WTC11 (cell line): ENCODE measurements around the gene SLC38A6. TPM values are rescaled to one million over a fixed set of nuclear protein-coding genes. Genes with fewer than 3 reads are reported as not detected.

ENCODE experiments used
- ATAC-seq: fragments of 200-7000 bp; cut with Tn5 transposase; 2 replicates; pipeline ENCODE4 v1.10.0; 2021; ENCODE audit warnings: mild to moderate bottlenecking, moderate library complexity
- CTCF ChIA-PET: fragments of 300-600 bp; sonication (Branson Sonifier 250); formaldehyde crosslinking; loops from one replicate; lab custom pipeline; 2021; ENCODE audit warnings: antibody characterized with exemption; lab: Charles Lee
- POLR2A ChIA-PET: fragments of 350-600 bp; sonication (Branson Sonifier 250); formaldehyde crosslinking; loops from one replicate; lab custom pipeline; 2021; ENCODE audit warnings: antibody characterized with exemption; lab: Charles Lee
- DNase-seq: peaks from one replicate; pipeline ENCODE4 v3.0.0; 2021; ENCODE audit warnings: low spot score
- H3K27ac Mint-ChIP-seq: 2 replicates; pipeline ENCODE4 v1.8.0; 2021; ENCODE audit warnings: mixed read lengths
- H3K27me3 Mint-ChIP-seq: 2 replicates; pipeline ENCODE4 v1.8.0; 2021; ENCODE audit warnings: low read depth, mild to moderate bottlenecking, moderate library complexity, mixed read lengths
- H3K36me3 Mint-ChIP-seq: 2 replicates; pipeline ENCODE4 v1.8.0; 2021; ENCODE audit warnings: mixed read lengths
- H3K4me1 Mint-ChIP-seq: 2 replicates; pipeline ENCODE4 v1.8.0; 2022; ENCODE audit warnings: mixed read lengths
- H3K4me3 Mint-ChIP-seq: 2 replicates; pipeline ENCODE4 v1.8.0; 2021; ENCODE audit warnings: mild to moderate bottlenecking, moderate library complexity, mixed read lengths
- H3K9me3 Mint-ChIP-seq: 2 replicates; pipeline ENCODE4 v1.8.0; 2021; ENCODE audit warnings: mixed read lengths
- AR ChIP-seq: fragments of 250-450 bp; sonication (Bioruptor Pico); IDR thresholded peaks from 2 replicates; pipeline ENCODE4 v1.9.0; 2021; ENCODE audit warnings: mild to moderate bottlenecking
- CDX4 ChIP-seq: fragments of 250-450 bp; sonication (Bioruptor Pico); IDR thresholded peaks from 2 replicates; pipeline ENCODE4 v1.9.0; 2021; ENCODE audit warnings: moderate library complexity, mild to moderate bottlenecking, inconsistent platforms, borderline replicate concordance
- FOXP4 ChIP-seq: sonication (generic); formaldehyde crosslinking; IDR thresholded peaks from 2 replicates; pipeline ENCODE4 v1.8.0; 2022; ENCODE audit warnings: mild to moderate bottlenecking, missing genetic modification reagents
- GRHL2 ChIP-seq: fragments of 250-450 bp; sonication (Bioruptor Pico); IDR thresholded peaks from 2 replicates; pipeline ENCODE4 v1.8.0; 2022; ENCODE audit warnings: mild to moderate bottlenecking, moderate library complexity; ENCODE audit not compliant: insufficient replicate concordance, severe bottlenecking
- GTF2I ChIP-seq: fragments of 250-450 bp; sonication (Bioruptor Pico); conservative IDR thresholded peaks from 2 replicates; pipeline ENCODE4 v1.4.0; 2021; ENCODE audit warnings: mild to moderate bottlenecking
- HMGXB4 ChIP-seq: sonication (generic); formaldehyde crosslinking; IDR thresholded peaks from 2 replicates; pipeline ENCODE4 v1.8.1; 2023; ENCODE audit warnings: mild to moderate bottlenecking, moderate library complexity, missing genetic modification reagents
- IRF2 ChIP-seq: sonication (generic); formaldehyde crosslinking; IDR thresholded peaks from 2 replicates; pipeline ENCODE4 v1.8.0; 2022; ENCODE audit warnings: low read depth, missing genetic modification reagents, borderline replicate concordance
- PREB ChIP-seq: sonication (generic); formaldehyde crosslinking; IDR thresholded peaks from 2 replicates; pipeline ENCODE4 v1.8.1; 2022; ENCODE audit warnings: mild to moderate bottlenecking, missing genetic modification reagents, moderate library complexity, borderline replicate concordance
- RELA ChIP-seq: sonication (generic); formaldehyde crosslinking; IDR thresholded peaks from 2 replicates; pipeline ENCODE4 v1.8.1; 2022; ENCODE audit warnings: missing genetic modification reagents, mild to moderate bottlenecking, borderline replicate concordance
- RORB ChIP-seq: fragments of 250-450 bp; sonication (Bioruptor Pico); IDR thresholded peaks from 2 replicates; pipeline ENCODE4 v1.9.0; 2021; ENCODE audit warnings: mild to moderate bottlenecking
- SMAD4 ChIP-seq: sonication (generic); formaldehyde crosslinking; IDR thresholded peaks from 2 replicates; pipeline ENCODE4 v1.8.0; 2022; ENCODE audit warnings: mild to moderate bottlenecking, missing genetic modification reagents
- TP53 ChIP-seq: sonication (generic); formaldehyde crosslinking; IDR thresholded peaks from 2 replicates; pipeline ENCODE4 v1.8.1; 2023; ENCODE audit warnings: mild to moderate bottlenecking, missing genetic modification reagents
- USF1 ChIP-seq: sonication (generic); formaldehyde crosslinking; IDR thresholded peaks from 2 replicates; pipeline ENCODE4 v1.8.0; 2022; ENCODE audit warnings: mild to moderate bottlenecking, missing genetic modification reagents
- ZBTB43 ChIP-seq: sonication (generic); formaldehyde crosslinking; IDR thresholded peaks from 2 replicates; pipeline ENCODE4 v1.8.1; 2023; ENCODE audit warnings: mild to moderate bottlenecking, missing genetic modification reagents
- ZNF219 ChIP-seq: sonication (generic); formaldehyde crosslinking; IDR thresholded peaks from 2 replicates; pipeline ENCODE4 v1.8.0; 2023; ENCODE audit warnings: missing genetic modification reagents, mild to moderate bottlenecking, borderline replicate concordance
- ZNF671 ChIP-seq: fragments of 250-450 bp; sonication (Bioruptor Pico); IDR thresholded peaks from 2 replicates; pipeline ENCODE4 v1.8.0; 2021; ENCODE audit warnings: mild to moderate bottlenecking
- total RNA-seq: library from RNA; stranded (reverse); gene quantifications from 3 replicates; pipeline ENCODE4 v1.2.3, GENCODE V29; 2021

The SLC38A6 gene
- total RNA-seq, 1 experiment from 2014 or later = 8.7 TPM

- TF ChIP-seq AR (CRISPR knock-in tag) (no peak), SMAD4 (CRISPR knock-in tag) (no peak), HMGXB4 (CRISPR knock-in tag) (no peak), IRF2 (CRISPR knock-in tag) (no peak)
These were observed 3.2 kb upstream of the SLC38A6 start (continued) for GRCh38 chr14:60977847-60978246.

GRCh38 chr14:60981633-60982455 is 799 bp downstream of the SLC38A6 start:
- DNase-seq (no peak), ATAC-seq (no peak; the same call in 1 of the 2 replicates)
- peaks cover 12% of the 10 kb centered on the region for H3K4me1 Mint-ChIP-seq
- H3K36me3 Mint-ChIP-seq = peaks cover 15% of the 10 kb centered on the region
- no peaks in the 10 kb centered on the region for H3K27me3 Mint-ChIP-seq
- no peak overlapping the region for H3K4me3 Mint-ChIP-seq
- ChIA-PET POLR2A (interaction anchor here (0.9 to 1.5 kb wide), 3 partner anchors 259 to 890 kb away, joined by 3 to 12 read pairs (median 3); partner anchors contain the start of genes PCNX4 and SIX4), CTCF (interaction anchor here (0.5 to 2.3 kb wide), 5 partner anchors 38 to 357 kb away, joined by 3 to 6 read pairs (median 3); no protein-coding TSS in a partner anchor)
- H3K9me3 Mint-ChIP-seq = no peaks in the 10 kb centered on the region
- H3K27ac Mint-ChIP-seq = no peak overlapping the region
- TF ChIP-seq CDX4 (CRISPR knock-in tag) (no peak), PREB (CRISPR knock-in tag) (no peak), RORB (CRISPR knock-in tag) (no peak), FOXP4 (CRISPR knock-in tag) (no peak), ZNF219 (CRISPR knock-in tag) (no peak), USF1 (no peak), ZBTB43 (CRISPR knock-in tag) (no peak), ZNF671 (CRISPR knock-in tag) (no peak), AR (CRISPR knock-in tag) (no peak), TP53 (CRISPR knock-in tag) (no peak), GTF2I (no peak), RELA (CRISPR knock-in tag) (no peak), GRHL2 (CRISPR knock-in tag) (no peak)
